ENCODE results near the gene IGSF21. TPM values are rescaled to one million over a fixed set of nuclear protein-coding genes. Genes with fewer than 3 reads are reported as not detected.

IGSF21 gene
- total and polyA plus RNA-seq, 4 donors, result 0.31 to 1.5 (median 0.88) TPM

- TF ChIP-seq REST (IDR thresholded peaks at IDR 0.05), result no peak
- TF ChIP-seq ZBTB33 (IDR thresholded peaks at IDR 0.05), result no peak
Measured at GRCh38 chr1:18340158-18340764, 232.7 kb downstream of the IGSF21 start (continued).

- H3K4me3 ChIP-seq (ENCODE audit: low read depth in 1 of 3, low read length in 3 of 3), result no peak overlapping the region
- WGBS, result 64% methylated on average over 2 of the region's 2 CpGs
- no peaks in the 10 kb centered on the region for H3K4me1 ChIP-seq (ENCODE audit: control insufficient read depth in 4 of 4, insufficient read depth in 4 of 4, low read length in 3 of 4)
- TF ChIP-seq RXRA (IDR thresholded peaks at IDR 0.05) (no peak), FOXA1 (IDR thresholded peaks at IDR 0.05) (no peak), YY1 (IDR thresholded peaks at IDR 0.05) (no peak), CTCF (IDR thresholded peaks at IDR 0.05; ENCODE audit: low read depth, low read length, missing input control) (no peak), SP1 (IDR thresholded peaks at IDR 0.05) (no peak), NR2F2 (IDR thresholded peaks at IDR 0.05) (no peak), JUND (IDR thresholded peaks at IDR 0.05) (no peak), EGR1 (IDR thresholded peaks at IDR 0.05; ENCODE audit: low read depth in 2 of 2) (no peak), ATF3 (IDR thresholded peaks at IDR 0.05) (no peak), REST (IDR thresholded peaks at IDR 0.05) (no peak), FOXA2 (IDR thresholded peaks at IDR 0.05) (no peak), MAX (IDR thresholded peaks at IDR 0.05) (no peak)
- DNase-seq (ENCODE audit: low spot score), result no peak
- H3K9ac ChIP-seq (ENCODE audit: low read depth in 1 of 2, low read length in 2 of 2), result no peak overlapping the region
- no peaks in the 10 kb centered on the region for H3K27me3 ChIP-seq (ENCODE audit: control insufficient read depth in 4 of 4, insufficient read depth in 4 of 4, low read length in 3 of 4)
- no peaks in the 10 kb centered on the region for H3K9me3 ChIP-seq (ENCODE audit: control insufficient read depth in 4 of 4, low read length in 3 of 4)
- no peaks in the 10 kb centered on the region for H3K36me3 ChIP-seq (ENCODE audit: control insufficient read depth in 4 of 4, insufficient read depth in 3 of 4, low read depth in 1 of 4, low read length in 3 of 4)
- no peak overlapping the region for H3K27ac ChIP-seq (ENCODE audit: low read depth in 1 of 2, low read length in 2 of 2)
Measured at GRCh38 chr1:18340787-18341186, 233.2 kb downstream of the IGSF21 start.

Measured in liver (tissue), 9 donors.